Erythroblast (primary cell): Measurements from ENCODE around the gene SCYL1.

ENCODE experiments used
- DNase-seq, 2 experiments: peaks; one replicate each; lab custom pipeline; 2025; lab: John Stamatoyannopoulos, UW
- GATA1 ChIP-seq: IDR thresholded peaks from 2 replicates; pipeline ENCODE4 v1.6.1; 2011; ENCODE audit warnings: low read depth, mild to moderate bottlenecking, control low read depth, low read length, moderate library complexity
- POLR2A ChIP-seq: IDR thresholded peaks from 2 replicates; pipeline ENCODE4 v1.6.1; 2011; ENCODE audit warnings: mild to moderate bottlenecking, low read length

SCYL1 gene

GRCh38 chr11:65583589-65583988 lies 58.7 kb downstream of the SCYL1 start:
- TF ChIP-seq GATA1 = no peak
- TF ChIP-seq POLR2A = no peak
- DNase-seq = no peak

GRCh38 chr11:65584106-65584505 lies 59.2 kb downstream of the SCYL1 start:
- TF ChIP-seq GATA1 (no peak), POLR2A (no peak)
- DNase-seq = no peak

DNA sequence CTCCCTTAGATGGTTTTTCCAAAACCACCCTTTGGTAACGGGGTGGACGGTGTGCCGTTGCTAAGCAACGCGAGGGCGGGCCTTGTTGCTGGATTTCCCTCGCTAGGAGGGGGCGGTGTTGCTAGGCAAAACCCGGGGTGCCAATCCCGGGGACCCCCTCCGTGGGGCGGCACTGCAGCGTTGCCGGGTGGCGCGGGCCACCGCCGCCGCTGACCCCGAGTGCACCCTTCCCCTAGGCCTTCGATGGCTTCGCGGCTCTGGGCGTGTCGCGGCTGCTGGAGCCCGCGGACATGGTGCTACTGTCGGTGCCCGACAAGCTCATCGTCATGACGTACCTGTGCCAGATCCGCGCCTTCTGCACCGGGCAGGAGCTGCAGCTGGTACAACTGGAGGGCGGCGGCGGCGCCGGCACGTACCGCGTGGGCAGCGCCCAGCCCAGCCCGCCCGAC lies 59.9 kb downstream of the SCYL1 start:
- no peak for DNase-seq
- TF ChIP-seq GATA1 (no peak), POLR2A (no peak)

- no peak for TF ChIP-seq POLR2A
- TF ChIP-seq GATA1 = no peak
- DNase-seq = no peak
Observed at GRCh38 chr11:65585396-65586246, 60.7 kb downstream of the SCYL1 start.

DNA sequence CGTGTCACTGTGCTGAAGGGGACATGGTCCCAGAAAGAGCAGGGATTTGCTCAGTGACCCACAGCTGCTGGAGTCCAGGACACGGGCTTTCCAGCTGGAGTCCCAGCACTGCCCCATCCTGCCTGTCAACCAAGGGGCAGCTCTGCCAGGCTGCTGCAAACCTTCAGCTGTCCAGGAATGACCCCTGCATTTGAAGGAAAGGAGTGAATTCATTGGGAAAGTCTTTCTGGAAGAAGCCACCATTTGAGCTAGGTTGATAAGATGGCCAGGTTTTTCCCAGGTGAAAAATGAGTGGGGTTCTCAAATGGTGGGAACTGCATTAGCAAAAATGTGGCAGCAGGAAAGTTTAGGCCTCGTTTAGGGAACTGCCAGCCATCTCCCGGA lies 61.4 kb downstream of the SCYL1 start:
- TF ChIP-seq POLR2A (no peak), GATA1 (no peak)
- no peak for DNase-seq

DNA sequence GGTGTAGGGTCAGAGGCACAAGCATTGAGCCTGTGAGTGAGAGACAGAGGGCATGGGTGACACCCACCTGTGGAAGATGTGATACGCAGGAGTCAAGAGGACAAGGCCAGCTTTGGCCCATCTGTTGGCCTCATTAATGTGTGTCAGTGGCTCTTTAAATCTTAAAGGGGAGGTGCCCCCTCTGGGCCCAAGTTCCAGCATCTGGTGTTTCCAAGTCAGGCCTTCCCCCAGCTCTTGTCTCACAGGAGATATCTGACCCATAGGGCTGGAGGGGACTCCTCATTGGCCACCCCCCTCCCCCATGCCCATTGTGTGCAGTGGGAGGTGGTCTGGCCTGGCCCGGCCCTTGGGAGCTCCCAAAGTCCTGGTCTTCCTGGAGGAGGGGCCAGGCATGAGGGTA lies 61.8 kb downstream of the SCYL1 start:
- TF ChIP-seq GATA1 (no peak), POLR2A (no peak)
- no peak for DNase-seq
